HuH-7 (cell line): ENCODE data around the gene ABCA2.

Experiments used
- DNase-seq: peaks from one replicate; pipeline ENCODE4 v3.0.0; 2011; ENCODE audit warnings: low spot score

ABCA2 gene

DNA sequence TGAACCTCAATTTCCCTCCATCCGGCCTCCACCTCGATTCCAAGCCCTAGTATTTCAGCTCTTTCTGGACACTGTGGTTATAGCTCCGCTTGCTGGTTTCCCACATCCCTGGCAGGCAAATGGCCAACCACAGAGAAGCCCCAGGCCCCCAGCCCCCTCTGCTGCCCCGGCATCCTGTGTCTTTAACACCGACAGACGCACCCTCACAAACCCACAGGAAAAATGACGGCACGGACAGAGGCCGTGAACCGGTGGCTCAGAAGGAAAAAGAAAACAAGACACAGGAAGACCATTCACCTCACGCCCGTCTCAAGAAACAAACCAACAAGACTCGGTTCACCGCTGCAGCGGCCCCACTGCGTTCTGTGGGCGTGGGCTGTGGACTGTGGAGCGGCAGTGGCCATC, 30.2 kb downstream of the ABCA2 start:
- no peak for DNase-seq

DNA sequence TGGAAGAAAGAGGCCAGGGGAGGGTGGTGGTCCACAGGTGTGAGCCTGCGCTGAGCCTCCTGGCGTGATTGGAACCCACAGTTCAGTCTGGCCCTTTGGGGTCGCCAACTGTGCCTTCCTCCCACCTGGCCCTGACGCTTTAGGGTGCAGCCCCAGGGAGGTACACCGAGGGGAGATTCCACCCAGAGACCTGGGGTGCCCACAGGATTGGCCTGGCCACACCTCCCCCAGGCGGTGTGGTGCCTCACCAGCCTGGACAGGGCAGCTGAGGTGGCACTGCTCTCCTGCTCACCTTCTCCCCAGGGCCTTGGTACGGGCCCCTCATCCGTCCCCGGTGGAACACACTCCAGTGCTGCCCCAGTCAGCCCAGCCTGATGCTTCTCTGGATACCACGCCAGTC, 30.7 kb downstream of the ABCA2 start:
- DNase-seq = no peak

DNA sequence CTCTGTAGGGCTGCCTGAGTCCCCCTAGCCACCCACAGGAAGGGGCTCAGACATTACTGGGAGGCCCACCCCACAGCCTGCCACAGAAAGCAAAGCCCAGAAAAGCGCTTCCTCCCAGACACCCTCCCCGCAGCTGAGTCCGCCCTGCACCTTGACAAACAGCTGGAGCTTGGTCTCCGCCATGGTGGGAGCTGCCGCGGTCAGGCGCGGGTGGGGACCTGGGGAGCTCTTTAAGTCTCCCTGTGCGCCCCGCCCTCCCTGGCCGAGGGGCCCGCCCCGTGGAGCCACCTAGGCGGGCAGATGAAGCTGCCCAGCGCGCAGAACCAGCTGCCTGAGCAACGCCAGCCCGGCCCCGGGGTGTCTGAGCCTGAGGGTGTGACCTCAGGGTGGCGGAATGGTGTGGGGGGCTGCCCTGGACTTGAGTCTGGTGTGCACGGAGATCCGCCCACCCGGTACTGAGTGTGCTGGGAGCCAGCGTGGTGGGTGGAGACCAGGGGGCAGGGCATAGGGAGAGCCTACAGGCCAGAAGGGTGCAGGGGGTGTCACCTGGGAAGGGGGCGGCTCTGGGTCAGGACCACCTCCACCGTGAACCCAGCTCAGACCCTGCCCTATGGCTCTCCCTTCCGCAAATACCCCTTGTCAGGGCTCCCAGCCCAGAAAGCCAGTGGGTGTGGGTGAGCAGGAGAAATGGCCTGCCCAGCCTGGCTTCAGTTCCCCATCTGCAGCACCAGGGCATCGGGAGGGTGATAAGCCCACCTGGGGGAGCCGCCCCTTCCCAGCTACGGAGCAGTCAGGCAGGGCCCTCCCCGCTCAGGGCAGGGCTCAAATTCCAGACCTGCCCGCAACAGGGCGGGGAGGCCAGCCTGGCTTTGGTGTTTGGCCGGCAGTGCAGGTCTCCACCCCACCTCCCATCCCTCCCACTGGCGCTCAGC, 31.4 kb downstream of the ABCA2 start, which contains the start of gene CLIC3:
Gene CLIC3, minus strand, starts transcription at position 208 of the 932 bp plus-strand sequence. Its CDS starts 25 bp downstream, at position 183.
- peak; percentile 73 for DNase-seq

DNA sequence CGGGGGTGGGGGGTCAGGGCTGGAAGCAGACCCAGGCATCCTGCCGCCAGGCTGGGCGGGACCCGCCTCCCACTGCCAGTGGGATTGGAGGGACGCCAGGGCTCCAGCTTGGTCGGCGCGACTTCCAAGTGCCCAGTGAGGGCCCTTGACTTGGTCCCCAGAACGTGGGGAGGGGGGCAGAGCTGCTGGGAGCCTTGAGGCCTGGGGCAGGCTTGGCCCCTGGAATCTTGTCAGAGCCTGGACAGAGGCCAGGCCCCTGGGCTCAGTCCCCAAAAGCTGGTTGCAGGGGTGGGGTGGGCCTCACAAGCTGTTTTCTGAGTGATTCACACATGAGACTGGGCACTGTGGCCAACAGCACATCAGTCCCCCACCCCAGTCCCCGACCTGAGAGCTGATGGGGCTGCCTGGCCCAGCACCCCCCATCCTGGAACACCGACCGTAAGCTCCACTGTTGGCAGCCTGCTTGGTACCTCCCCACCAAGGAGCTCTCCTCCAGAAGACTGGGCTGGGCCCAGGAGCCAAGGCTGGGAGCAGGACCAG, 32.2 kb downstream of the ABCA2 start:
- DNase-seq = no peak

DNA sequence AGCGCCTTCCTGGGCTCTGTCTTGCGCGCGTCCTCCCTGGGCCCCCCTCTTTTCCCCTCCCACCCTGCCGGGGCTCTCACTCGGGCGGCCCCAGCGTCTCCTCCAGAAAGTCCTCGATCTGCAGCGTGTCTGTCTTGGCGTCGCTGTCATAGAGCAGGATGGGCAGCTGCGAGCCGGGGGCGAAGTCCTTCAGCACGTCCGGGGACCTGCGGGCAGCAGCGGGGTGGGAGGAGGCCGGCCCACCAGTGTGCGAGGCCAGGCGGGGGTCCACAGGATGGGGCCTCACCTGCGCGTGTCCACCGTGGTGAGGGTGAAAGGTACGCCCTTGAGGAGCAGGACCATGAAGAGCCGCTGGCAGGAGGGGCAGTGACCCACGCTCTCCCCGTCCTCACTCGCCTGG, 32.7 kb downstream of the ABCA2 start:
- no peak for DNase-seq

DNA sequence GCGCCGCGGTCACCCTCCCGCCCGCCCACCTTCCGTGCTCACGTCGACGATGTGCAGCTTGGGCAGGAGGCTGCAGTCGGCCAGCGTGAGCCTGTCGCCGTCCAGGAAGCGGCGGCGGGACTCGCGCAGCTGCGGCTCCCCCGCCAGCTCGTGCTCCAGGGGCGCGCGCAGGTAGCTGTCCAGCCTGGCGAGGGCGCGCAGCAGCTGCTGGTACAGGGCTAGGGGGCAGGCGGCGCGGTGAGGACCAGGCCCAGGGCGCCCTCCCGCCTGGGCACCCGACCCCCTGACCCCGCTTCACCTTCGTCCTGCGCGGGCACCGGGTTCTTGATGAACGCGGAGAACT, 33.2 kb downstream of the ABCA2 start:
- no peak for DNase-seq

DNA sequence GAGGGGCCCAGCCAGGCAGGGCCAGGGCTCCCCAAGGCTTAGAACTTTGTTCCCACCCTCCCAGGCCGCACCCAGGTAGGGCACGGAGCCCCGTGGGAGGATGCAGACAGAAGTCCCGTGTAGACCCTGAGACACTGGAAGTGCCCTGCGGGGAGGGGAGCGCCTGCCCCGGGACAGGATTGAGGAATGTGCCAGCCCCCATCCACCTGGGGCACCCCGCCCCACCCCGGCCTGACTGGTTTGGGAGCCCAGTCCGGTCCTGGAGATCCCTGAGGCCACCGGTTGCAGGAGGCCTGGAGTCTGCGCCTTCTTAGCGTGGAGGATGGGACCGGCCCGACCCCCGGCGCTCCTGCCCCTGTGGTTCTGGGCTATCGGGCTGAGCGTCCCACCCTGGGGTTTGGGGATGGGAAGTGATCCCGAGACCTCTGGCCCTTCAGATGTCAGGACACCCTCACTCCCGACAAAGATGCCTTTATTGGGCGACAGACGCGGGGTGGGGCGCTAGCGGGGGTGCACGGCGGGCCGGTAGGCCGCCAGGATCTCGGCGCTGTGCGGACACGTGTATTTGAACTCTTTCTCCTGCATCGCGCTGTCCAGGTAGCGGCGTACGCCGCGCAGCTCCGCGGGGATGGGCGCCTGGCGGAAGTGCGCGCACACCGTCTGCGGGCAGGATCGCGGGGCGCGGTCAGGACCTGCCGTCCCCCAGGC, 33.7 kb downstream of the ABCA2 start:
- DNase-seq = no peak

DNA sequence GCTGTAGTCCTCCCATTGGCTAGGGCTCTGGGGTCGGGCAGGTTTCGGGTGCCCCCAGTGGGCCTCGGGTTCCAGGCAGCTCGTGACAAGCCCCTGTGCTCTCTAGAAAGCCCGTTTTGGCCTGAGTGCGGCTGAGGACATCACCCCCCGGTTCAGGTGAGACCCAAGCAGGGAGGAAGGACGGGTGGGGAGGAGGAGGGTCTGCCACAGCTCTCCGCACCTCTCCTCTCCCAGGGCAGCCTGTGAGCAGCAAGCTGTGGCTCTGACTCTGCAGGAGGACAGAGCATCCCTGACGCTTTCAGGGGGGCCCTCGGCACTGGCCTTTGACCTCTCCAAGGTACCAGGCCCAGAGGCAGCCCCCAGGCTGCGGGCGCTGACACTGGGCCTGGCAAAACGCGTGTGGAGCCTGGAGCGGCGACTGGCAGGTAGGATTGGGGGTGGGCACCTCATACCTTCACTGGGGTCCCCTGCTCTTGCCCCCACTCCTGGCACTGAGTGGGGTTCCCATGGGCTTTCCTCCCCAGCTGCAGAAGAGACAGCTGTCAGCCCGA, 35.1 kb downstream of the ABCA2 start:
- no peak for DNase-seq

DNA sequence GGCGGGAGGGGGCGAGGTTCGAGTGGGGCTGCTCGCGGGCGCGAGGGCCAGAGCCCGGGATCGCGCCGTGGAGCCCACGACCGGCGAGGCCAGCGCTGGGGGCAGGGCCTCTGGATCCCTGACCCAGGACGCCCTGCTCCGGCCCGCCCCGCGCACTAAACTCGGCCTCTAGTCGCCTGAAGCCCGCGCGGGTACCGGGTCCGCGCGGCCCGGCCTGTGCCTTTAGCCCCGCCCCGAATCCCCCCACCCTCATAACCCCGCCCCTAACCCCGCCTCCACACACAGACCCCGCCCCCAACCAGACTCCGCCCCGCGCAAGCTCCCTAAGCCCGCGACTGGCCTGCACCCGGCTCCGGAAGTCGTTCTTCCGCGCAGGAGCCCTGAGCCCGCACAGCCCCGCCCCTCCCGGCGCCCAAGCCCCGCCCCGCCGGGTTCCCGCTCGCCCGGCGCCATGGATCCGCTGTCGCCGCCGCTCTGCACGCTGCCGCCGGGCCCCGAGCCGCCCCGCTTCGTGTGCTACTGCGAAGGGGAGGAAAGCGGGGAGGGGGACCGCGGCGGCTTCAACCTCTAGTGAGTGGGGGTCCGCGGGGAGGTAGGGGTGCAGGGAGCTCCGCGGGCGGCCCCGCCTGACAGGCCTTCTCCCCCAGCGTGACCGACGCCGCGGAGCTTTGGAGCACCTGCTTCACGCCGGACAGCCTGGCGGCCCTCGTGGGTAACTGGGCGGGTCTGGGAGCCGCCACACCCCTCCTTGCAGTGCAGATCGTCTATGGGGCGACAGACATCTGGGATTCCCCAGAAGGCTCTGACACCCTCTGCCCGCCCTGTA, 35.8 kb downstream of the ABCA2 start, which contains the start of gene PAXX:
Gene PAXX, plus strand, starts transcription at position 430 of the 826 bp plus-strand sequence. Its CDS starts 22 bp downstream, at position 452.
- peak; percentile 99 for DNase-seq

DNA sequence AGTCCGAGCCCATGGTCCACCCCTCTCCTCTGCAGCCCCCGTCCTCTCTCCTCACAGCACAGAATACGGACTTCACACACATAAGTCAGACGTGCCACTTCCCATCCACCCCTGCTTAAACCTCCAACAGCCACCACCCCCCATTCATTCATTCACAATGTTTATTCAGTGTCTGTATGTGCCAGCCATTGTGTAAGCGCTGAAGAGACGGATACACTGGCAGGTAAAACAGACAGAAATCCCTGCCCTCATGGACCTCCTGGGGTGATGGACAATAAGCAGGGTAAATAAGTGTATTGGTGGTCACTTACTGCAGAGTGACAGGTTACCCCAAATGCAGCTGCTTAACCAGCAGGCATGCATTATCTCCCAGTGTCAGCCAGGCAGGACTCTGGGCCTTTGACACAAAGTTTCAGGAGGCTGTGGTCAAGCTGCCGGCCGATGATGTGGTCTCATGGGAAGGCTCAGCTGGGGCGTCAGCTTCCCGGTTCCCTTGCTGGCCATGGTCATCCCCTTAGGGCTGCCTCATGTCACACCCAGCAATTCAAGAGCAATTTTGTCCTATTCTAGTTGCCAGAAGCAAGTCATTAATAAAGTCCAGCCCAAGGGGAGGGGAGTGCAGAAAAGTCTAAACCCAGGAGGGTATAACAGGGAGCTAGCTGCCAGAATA, 37.7 kb downstream of the ABCA2 start:
- DNase-seq = no peak

DNA sequence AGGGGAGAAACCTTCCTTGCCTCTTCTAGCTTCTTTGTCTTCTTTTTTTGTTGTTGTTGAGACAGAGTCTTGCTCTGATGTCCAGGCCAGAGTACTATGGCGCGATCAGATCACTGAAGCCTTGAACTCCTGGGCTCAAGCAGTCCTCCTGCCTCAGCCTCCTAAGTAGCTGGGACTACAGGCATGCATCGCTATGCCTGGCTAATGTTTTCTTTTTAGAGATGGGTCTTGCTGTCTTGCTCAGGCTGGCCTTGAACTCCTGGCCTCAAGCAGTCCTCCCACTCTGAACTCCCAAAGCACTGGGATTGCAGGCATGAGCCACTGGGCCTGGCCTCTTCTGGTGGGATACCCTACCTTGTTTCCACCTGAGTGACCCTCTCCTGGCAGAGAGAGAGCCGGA, 39.2 kb downstream of the ABCA2 start:
- DNase-seq = no peak

DNA sequence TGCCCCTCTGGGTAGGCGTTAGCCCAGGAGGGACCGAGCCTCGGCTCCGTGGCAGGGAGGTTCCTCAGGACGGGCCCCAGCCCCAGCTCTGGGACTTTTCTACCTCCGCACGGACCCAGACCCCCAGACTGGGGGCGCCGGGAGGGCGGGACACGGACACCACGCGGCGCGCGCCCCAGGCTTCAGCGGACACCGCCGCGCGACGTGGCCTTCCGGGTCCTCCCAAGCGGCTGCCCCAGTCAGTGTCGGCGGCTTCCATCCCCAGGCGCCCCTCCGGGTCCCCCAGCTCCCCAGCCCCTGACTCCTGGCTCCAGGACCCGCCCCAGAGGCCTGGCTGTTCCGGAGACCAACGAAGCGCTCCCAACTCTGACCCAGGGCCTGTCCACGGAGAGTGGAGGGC, 42.2 kb downstream of the ABCA2 start:
- DNase-seq = no peak

DNA sequence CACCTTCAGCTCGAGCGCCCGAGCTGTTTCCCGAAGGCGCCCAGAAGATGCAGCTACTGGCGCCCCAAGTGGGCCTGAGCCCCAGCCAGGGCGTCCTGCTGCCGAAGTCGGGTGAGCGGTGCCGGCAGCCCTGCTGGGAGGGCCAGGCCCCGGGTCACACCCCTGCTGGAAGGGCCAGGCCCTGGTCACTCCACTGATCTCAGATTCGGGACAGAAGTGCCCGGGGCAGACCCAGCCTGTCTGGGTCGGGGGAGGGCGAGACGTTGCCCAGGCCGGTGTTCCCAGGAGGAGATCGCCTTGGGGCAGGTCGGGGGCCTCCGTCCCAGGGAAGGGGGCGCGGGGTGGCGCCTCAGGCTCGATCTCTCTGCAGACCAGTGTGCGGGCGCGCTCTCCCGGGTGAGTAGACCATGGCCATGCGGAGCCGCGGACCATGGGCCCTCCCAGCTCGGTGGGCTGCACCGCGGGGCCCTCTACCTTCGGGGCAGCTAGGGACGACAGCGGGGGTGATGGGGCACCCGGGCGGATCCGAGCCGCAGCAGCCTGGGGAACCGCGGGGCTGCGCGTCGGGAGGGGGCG, 42.9 kb downstream of the ABCA2 start:
- DNase-seq = no peak

DNA sequence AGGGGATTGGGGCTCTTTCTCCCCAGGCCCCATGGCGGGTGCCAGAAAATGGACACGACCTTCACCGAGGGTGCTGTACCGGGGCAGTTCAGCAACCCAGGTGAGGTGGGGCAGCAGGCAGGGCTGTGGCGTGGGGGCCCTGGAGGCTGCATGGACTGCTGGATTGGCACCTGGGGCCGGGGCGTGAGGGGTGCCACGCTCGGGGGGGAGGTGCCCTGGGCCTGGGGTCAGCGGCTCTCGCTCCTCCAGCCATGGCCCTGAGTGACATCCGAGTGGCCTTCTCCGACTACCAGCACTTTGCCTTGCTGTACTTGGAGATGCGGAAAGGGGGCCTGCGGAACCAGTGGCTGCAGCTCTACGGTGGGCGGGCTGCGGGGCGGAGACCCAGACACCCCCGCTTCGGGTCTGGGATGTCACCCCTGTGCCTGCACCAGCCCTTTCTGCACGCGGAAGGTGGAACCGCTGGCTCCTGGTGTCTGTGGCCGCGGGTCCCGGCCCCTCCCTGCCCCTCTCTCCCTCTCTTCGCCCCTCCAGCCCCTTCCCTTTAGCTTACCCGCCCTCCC, 43.5 kb downstream of the ABCA2 start:
- DNase-seq = no peak

DNA sequence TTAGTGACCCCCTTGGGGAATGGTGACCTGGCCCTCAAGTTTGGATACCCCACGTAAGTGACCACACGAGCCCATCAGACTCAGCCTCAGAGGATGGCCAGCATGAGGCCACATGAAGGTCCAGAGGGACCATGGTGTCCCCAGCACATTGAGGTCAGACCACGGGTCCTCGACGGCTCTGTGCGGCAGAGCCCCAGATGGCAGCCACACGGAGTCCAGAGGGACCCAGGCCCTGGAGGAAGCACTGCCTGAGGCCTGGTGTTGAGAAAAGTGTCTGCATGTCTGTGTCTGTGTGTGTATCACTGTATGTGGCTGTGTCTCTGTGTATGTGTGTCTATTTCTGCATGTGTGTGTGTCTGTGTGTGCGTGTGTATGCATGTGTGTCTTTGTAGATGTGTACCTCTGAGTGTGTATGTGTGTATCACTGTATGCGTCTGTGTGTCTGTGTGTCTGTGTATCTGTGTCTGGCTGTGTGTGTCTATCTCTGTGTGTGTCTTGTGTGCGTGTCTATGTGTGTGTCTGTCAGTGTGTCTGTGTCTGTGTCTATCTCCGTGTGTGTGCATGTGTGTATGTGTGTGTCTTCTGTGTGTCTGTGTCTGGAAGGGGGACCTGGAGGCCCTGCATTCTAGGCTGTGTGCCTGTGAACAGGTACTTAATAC, 44.3 kb downstream of the ABCA2 start:
- no peak for DNase-seq

DNA sequence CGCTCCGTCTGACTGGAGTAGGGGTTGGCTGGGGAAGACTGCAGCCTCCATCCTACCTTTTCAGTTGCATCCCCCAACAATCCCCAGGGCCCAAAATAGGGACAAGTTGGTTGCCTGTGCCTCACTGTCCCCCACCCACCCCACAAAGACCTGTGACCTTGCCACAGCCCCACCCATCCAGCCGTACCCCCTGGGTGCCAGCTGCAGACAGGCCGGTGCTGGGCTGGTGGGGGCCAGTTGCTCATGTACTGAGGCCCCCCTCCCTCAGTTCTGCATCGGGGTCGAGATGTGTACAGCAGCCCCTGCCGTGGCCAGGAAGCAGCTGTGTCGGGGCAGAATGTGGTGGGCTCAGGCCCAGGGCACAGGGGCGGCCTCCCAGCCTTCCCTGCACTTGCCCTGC, 44.9 kb downstream of the ABCA2 start:
- no peak for DNase-seq

DNA sequence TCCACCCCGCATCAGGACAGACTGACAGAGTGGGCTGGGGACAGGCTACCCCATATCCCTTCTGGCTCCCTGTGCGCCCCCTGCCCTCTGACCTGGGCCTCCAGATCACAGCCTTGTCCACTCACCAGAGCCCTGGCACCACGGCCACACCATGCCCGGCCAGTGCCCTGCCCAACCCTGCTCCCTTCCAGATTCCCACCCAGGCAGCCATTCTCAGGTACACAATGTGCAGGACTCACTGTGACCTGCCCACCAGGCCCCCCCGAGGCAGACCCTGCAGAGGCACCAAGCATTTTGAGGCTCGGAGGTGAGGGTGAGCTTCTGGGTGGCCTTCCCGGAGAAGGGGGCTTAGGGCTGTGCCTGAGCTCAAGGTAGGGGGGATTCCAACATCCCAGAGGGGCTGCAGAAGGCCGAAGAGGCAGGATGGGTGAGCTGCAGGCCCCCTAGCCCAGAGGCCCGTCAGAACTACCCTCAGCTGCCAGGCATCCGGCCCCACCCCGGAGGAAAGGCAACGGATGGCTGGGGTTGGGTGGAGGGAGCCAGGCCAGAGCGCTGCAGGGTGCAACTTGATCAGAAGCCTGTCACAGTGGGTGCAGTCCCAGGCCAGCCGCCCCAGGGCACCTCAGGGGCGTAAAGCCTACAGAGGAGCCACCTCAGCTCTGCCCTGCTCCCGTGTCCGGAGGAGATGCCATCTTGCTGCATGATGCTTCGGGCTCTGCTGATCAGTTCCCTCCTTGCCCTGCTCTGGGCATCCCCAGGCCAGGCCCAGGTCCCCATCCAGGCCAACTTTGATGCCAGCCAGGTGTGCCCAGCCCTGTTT, 45.6 kb downstream of the ABCA2 start, which contains the start of gene LCNL1:
Gene LCNL1, plus strand, starts transcription at position 762 of the 820 bp plus-strand sequence. CDS start 594 bp downstream, outside the sequence.
- no peak for DNase-seq

DNA sequence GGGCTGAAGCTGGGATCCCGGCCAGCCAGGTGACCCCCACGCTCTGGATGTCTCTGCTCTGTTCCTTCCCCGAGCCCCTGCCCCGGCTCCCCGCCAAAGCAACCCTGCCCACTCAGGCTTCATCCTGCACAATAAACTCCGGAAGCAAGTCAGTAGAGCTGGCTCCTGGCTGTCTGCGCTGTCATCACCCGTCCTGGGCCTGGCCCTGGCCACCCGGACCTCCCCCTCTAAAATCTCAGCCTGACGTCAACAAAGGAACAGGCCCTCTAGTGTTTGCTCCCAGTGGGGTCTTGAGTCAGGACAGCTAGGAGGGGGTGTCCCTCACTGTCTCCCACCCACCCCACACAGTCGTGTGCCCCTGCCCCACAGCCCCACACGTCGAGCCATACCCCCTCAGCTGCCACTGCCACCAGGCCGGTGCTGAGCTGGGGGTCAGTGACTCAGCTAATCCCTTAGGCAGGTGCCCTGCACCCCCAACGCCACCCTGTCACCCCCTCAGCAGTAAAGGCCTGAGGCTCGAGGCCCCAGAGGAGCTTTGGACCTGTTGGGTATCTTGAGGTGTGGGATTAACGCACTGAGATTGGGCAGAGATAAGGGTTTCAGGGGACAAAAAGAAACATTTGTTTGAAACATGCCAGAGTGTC, 46.3 kb downstream of the ABCA2 start:
- DNase-seq = no peak
